SJSA1 (cell line): ENCODE data around the gene ANK2. TPM values are rescaled to one million over a fixed set of nuclear protein-coding genes. Genes with fewer than 3 reads are reported as not detected.

Experiments
- DNase-seq, 2 experiments: peaks; one replicate each; pipeline ENCODE4 v3.0.0-alpha.2; 2015 to 2020; ENCODE audit warnings: low spot score in 2 of 2, low read depth in 1 of 2
- H3K27ac ChIP-seq: fragments of 250-450 bp; sonication (Bioruptor Pico); 2 replicates; pipeline ENCODE4 v1.5.1; 2020; ENCODE audit warnings: mild to moderate bottlenecking, moderate library complexity
- H3K27me3 ChIP-seq: fragments of 250-450 bp; sonication (Bioruptor Pico); replicated peaks from 2 replicates; pipeline ENCODE4 v1.5.1; 2020; ENCODE audit warnings: mild to moderate bottlenecking, moderate library complexity
- H3K36me3 ChIP-seq: fragments of 250-450 bp; sonication (Bioruptor Pico); 2 replicates; pipeline ENCODE4 v1.5.1; 2020; ENCODE audit warnings: mild to moderate bottlenecking
- H3K4me1 ChIP-seq: fragments of 250-450 bp; sonication (Bioruptor Pico); replicated peaks from 2 replicates; pipeline ENCODE4 v1.6.1; 2021; ENCODE audit warnings: mild to moderate bottlenecking
- H3K4me3 ChIP-seq: fragments of 250-450 bp; sonication (Bioruptor Pico); 2 replicates; pipeline ENCODE4 v1.5.1; 2020; ENCODE audit warnings: mild to moderate bottlenecking
- H3K9me3 ChIP-seq: fragments of 250-450 bp; sonication (Bioruptor Pico); replicated peaks from 2 replicates; pipeline ENCODE4 v1.5.1; 2020; ENCODE audit warnings: mild to moderate bottlenecking
- total RNA-seq: library from RNA; depleted of rRNA; stranded (reverse); fragments of >200 nt; shearing (Covaris generic); gene quantifications from 2 replicates; pipeline ENCODE4 v1.2.3, GENCODE V29; 2014

The ANK2 gene
- total RNA-seq, 1 experiment from 2014 or later = 3.4 TPM

- H3K4me3 ChIP-seq = no peak overlapping the region
- no peaks in the 10 kb centered on the region; the same call in 1 of the 2 replicates for H3K27me3 ChIP-seq
- H3K36me3 ChIP-seq = no peaks in the 10 kb centered on the region
- DNase-seq = no peak
- H3K27ac ChIP-seq = no peak overlapping the region
- no peaks in the 10 kb centered on the region for H3K9me3 ChIP-seq
- no peaks in the 10 kb centered on the region for H3K4me1 ChIP-seq
Measured at GRCh38 chr4:113288257-113288656, 238.8 kb downstream of the ANK2 start.

DNA sequence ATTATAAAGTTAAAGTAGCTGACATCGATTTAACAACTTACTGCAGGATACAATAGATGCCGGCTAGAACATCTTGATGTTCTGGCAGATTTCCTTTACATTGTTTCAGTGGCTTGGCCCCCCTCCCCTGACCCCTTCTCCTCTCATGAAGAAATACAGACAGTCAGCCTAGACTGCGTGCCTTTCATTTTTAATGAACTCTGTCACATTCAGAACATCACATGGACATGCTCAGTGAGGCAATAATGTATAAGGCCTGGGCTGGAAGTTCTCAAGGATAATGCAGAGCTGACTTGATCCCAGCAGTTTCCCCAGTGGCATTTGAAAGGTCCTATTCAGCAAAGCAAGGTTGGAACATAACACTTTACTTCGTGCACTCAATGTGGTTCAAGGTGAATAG, 239.2 kb downstream of the ANK2 start:
- no peak overlapping the region for H3K27ac ChIP-seq
- H3K4me3 ChIP-seq = no peak overlapping the region
- no peaks in the 10 kb centered on the region for H3K36me3 ChIP-seq
- no peaks in the 10 kb centered on the region for H3K9me3 ChIP-seq
- H3K27me3 ChIP-seq = no peaks in the 10 kb centered on the region; the same call in 1 of the 2 replicates
- no peak for DNase-seq
- H3K4me1 ChIP-seq = no peaks in the 10 kb centered on the region

DNA sequence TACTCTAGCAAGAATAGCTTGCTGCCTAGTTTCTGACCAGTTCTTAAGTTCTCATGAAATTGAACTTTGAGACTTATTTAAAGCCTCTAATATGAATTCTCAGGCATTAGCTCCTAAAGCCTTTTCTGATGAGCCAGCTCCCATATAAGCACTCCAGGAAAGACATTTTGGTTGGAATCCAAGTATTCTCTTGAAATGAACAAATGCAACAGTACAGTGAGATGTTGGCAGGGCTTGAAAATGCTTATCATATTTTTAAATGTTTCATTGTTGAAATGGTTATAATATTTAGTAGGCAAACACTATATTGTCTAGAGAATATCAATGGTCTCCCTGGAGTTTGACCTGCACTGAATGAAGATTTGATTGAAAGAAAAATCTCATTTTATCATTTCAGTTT, 240.3 kb downstream of the ANK2 start:
- no peaks in the 10 kb centered on the region for H3K36me3 ChIP-seq
- H3K27ac ChIP-seq = no peak overlapping the region
- DNase-seq = no peak
- no peaks in the 10 kb centered on the region for H3K4me1 ChIP-seq
- H3K27me3 ChIP-seq = no peaks in the 10 kb centered on the region; the same call in 1 of the 2 replicates
- no peaks in the 10 kb centered on the region for H3K9me3 ChIP-seq
- no peak overlapping the region for H3K4me3 ChIP-seq

DNA sequence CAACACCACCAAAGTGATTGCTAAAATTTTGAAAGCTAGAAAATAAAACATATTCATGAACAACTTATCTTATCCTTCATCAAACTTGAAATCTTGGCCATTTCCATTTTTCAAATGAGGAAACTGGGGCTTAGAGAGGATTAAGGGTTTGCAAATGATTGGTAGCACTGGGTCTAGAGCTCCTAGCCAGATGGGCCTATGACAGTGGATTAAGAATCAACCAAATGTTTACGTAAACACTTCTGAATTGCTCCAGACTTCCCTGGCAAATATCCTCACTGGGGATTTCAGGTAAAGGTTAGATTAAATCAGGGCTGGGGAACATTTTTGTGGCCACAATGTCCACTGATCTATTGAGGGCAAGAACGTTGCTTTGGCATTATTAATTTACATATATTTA, 241.2 kb downstream of the ANK2 start:
- Histone ChIP-seq H3K4me3 (no peak overlapping the region), H3K4me1 (no peaks in the 10 kb centered on the region), H3K27me3 (no peaks in the 10 kb centered on the region; the same call in 1 of the 2 replicates), H3K36me3 (no peaks in the 10 kb centered on the region), H3K9me3 (no peaks in the 10 kb centered on the region), H3K27ac (no peak overlapping the region)
- no peak for DNase-seq

DNA sequence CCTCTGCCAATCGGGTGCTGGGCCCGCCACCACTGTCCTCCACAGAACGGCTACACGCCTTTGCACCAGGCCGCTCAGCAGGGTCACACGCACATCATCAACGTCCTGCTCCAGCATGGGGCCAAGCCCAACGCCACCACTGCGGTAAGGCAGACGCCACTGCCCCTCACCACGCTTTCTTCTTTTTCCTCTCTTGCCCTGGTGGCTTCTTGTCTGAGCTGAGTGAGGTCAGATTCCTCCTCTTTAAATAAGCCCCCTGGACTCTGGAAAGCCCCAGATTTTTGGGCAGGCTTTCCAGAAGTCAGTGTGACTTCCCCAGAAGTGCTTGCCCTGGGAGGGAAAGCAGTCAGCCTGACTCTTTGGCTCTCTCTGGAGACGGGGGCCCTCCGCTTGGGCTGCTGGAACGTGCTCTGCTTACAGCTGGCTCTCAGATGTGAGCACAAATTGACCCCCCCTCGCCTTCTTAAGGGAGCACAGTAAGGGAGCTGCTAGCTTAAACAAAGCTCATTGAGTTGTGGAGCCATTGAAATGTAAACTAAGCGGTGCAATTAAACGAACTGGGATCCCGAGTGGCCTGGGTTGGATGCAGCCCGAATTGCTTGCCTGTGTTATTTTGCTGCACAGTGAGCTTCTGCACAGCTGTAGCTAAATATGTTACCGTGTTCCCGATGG, 243.1 kb downstream of the ANK2 start:
- Histone ChIP-seq H3K27me3 (no peaks in the 10 kb centered on the region; the same call in 1 of the 2 replicates), H3K27ac (no peak overlapping the region), H3K9me3 (no peaks in the 10 kb centered on the region), H3K4me1 (no peaks in the 10 kb centered on the region), H3K4me3 (no peak overlapping the region), H3K36me3 (no peaks in the 10 kb centered on the region)
- peak in 1 of 2 experiments; percentile 8 for DNase-seq

DNA sequence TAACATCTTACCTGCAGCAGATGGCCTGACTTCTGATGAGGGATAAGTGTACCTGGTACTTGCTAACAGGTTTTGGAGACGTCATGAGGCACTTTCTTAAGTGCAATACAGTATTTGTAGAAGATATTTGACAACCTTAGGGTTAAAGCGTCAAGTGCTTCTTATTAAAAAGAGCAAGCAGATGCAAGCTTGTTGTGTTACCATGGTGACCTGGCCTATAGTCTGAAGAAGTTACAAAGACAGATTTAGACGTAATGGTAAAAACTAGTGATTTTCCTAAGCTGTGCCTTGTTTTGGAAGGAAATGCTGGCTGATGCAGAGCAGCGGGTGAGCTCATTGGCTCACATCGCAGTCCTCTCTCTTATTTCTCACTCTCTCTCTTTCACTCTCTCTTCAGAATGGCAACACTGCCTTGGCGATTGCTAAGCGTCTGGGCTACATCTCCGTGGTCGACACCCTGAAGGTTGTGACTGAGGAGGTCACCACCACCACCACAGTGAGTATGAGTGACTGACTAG, 243.6 kb downstream of the ANK2 start:
- H3K36me3 ChIP-seq = no peaks in the 10 kb centered on the region
- no peaks in the 10 kb centered on the region for H3K27me3 ChIP-seq
- no peak for DNase-seq
- H3K4me3 ChIP-seq = no peak overlapping the region
- H3K27ac ChIP-seq = no peak overlapping the region
- no peaks in the 10 kb centered on the region for H3K4me1 ChIP-seq
- no peaks in the 10 kb centered on the region for H3K9me3 ChIP-seq

DNA sequence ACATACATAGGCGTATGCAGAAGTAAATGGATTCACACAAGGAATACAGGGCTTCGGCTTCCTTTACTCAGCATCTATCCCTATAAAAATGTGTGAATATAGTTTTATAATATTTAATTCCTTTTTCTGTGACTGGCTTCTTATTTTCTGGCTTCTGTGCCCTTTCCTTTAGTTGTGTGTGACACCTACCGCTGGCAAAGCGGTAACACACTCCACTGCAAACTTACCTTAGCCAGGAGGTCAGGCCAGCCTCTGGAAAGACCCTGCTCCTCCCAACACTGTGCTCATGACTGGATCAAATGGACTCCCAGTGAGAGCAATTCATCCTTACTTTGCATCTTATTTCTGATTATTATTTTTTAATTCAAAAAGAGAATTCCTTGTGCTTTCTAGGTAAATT, 244.2 kb downstream of the ANK2 start:
- no peaks in the 10 kb centered on the region for H3K27me3 ChIP-seq
- H3K27ac ChIP-seq = no peak overlapping the region
- DNase-seq = no peak
- no peaks in the 10 kb centered on the region for H3K36me3 ChIP-seq
- H3K4me3 ChIP-seq = no peak overlapping the region
- H3K4me1 ChIP-seq = no peaks in the 10 kb centered on the region
- H3K9me3 ChIP-seq = no peaks in the 10 kb centered on the region

GRCh38 chr4:113294908-113295307, 245.5 kb downstream of the ANK2 start:
- no peak for DNase-seq
- no peaks in the 10 kb centered on the region for H3K9me3 ChIP-seq
- H3K27ac ChIP-seq = no peak overlapping the region
- no peak overlapping the region for H3K4me3 ChIP-seq
- H3K36me3 ChIP-seq = no peaks in the 10 kb centered on the region
- no peaks in the 10 kb centered on the region for H3K4me1 ChIP-seq
- no peaks in the 10 kb centered on the region for H3K27me3 ChIP-seq

GRCh38 chr4:113300471-113300928, 251.0 kb downstream of the ANK2 start:
- H3K9me3 ChIP-seq = no peaks in the 10 kb centered on the region
- H3K4me1 ChIP-seq = no peaks in the 10 kb centered on the region
- H3K27ac ChIP-seq = no peak overlapping the region
- no peaks in the 10 kb centered on the region for H3K27me3 ChIP-seq
- no peak overlapping the region for H3K4me3 ChIP-seq
- no peaks in the 10 kb centered on the region for H3K36me3 ChIP-seq
- no peak for DNase-seq

- Histone ChIP-seq H3K27me3 (no peaks in the 10 kb centered on the region), H3K4me3 (no peak overlapping the region), H3K27ac (no peak overlapping the region), H3K36me3 (no peaks in the 10 kb centered on the region), H3K9me3 (no peaks in the 10 kb centered on the region), H3K4me1 (no peaks in the 10 kb centered on the region)
- DNase-seq = no peak
Measured at GRCh38 chr4:113302051-113302450, 252.6 kb downstream of the ANK2 start.

DNA sequence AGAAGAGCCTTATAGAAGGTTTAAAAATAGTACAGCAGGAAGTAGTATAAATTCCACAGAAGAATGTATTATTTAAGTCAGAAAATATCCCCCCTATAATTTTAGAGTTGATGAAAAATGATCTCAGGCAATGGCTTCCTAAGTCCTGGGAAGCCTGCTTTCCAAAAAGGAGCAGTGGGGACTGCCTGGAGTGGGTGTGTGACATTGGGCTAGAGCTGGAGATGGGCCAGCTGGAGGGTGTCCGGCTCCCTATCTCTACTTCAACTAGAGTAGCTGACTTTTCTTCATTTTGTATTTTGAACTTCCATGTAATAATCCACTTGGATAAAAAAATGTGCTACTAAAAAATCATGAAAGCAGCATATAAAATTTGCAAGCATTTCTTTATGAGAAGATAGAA, 253.9 kb downstream of the ANK2 start:
- Histone ChIP-seq H3K9me3 (no peaks in the 10 kb centered on the region), H3K27me3 (no peaks in the 10 kb centered on the region), H3K27ac (no peak overlapping the region), H3K4me3 (no peak overlapping the region), H3K36me3 (no peaks in the 10 kb centered on the region), H3K4me1 (no peaks in the 10 kb centered on the region)
- DNase-seq = no peak

- DNase-seq = no peak
- H3K36me3 ChIP-seq = no peaks in the 10 kb centered on the region
- H3K4me1 ChIP-seq = no peaks in the 10 kb centered on the region
- H3K27me3 ChIP-seq = no peaks in the 10 kb centered on the region; the same call in 1 of the 2 replicates
- no peak overlapping the region for H3K4me3 ChIP-seq
- H3K9me3 ChIP-seq = no peaks in the 10 kb centered on the region
- H3K27ac ChIP-seq = no peak overlapping the region
Measured at GRCh38 chr4:113311047-113311446, 261.6 kb downstream of the ANK2 start.

DNA sequence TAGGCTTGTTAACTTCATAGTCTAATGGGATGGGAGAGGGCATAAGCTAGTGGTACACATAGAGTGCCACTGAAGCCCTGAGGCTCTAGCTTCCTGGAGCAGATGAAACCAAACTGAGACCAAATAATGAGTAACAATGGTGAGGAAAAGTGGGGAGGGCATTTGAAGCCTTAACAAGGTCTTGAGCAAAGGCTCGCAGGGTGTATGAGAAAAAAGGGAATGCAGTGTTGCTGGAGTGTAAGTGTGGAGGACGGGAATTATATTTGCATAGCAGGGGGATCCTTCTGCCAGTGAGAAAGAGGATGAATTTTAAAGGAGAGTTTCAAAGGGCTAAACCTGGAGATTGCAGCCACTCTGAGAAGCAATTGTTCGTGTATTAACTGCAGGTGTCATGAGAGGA, 263.1 kb downstream of the ANK2 start:
- Histone ChIP-seq H3K27me3 (no peaks in the 10 kb centered on the region; the same call in 1 of the 2 replicates), H3K36me3 (no peaks in the 10 kb centered on the region), H3K4me3 (no peak overlapping the region), H3K27ac (no peak overlapping the region), H3K4me1 (no peaks in the 10 kb centered on the region), H3K9me3 (no peaks in the 10 kb centered on the region)
- DNase-seq = no peak

DNA sequence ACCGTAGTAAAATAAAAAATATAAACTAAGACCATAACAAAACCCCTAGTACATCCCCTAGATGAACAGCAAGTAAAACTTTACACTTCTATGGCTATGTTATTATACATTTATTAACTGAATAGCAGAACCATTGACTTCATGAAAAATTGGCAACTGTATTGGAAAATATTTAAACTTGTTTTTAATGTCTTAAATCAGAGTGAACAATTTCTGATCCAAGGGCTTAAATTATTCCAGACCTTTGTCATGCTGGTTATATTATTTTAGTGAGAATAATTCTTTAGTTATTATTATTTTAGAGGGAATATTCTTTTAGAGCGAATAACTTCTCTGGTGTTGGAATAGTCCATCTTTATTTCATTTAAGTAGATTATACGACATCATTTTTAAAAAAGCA, 265.0 kb downstream of the ANK2 start:
- H3K27me3 ChIP-seq = peaks cover 6% of the 10 kb centered on the region; the same call in 1 of the 2 replicates
- H3K4me1 ChIP-seq = no peaks in the 10 kb centered on the region
- H3K9me3 ChIP-seq = no peaks in the 10 kb centered on the region
- no peaks in the 10 kb centered on the region for H3K36me3 ChIP-seq
- no peak overlapping the region for H3K27ac ChIP-seq
- no peak for DNase-seq
- no peak overlapping the region for H3K4me3 ChIP-seq
